HG02840 (cell line): ENCODE results near the gene RENBP.
A peak's percentile ranks its signal among the peaks of the same experiment; 100 is the strongest.
"Not testable (repeated sequence)": the region's sequence is repeated elsewhere in the genome, so short reads cannot be mapped to it uniquely, and the experiment has no call there.

Source experiments
- ATAC-seq: cut with Tn5 transposase; IDR thresholded peaks from one replicate; pipeline ENCODE4 v1.9.1; 2021; ENCODE audit warnings: mild to moderate bottlenecking, moderate library complexity, moderate number of reproducible peaks; ENCODE audit not compliant: unreplicated experiment, low FRiP score

Gene RENBP

GRCh38 chrX:153944140-153944799 lies at the start of gene RENBP:
TSS of gene RENBP (minus strand) at chrX:153944643. CDS start at chrX:153944610, 33 bp downstream.
- no peak for ATAC-seq

DNA sequence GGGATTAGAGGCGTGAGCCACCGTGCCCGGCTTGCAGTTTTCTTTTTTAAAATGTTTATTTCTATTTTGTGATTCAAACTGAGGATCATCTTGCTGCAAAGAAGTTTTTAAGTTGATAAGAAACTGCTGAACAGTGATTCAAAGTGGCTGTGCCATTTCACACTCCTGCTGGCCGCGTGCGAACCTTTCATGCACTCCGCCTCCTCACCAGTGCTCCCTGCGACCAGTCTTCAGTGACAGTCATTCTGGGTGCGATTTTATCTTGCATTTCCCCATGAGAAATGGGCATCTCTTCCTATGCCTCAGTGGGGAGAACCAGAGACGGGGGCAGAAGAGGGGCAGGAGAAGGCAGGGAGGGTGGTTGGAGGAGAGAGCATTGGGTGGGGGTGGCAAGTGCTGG lies 49.5 kb upstream of the RENBP start:
- no peak for ATAC-seq

GRCh38 chrX:153993079-153993478 lies 48.6 kb upstream of the RENBP start:
- no peak for ATAC-seq

- no peak for ATAC-seq
These were observed 47.7 kb upstream of the RENBP start for GRCh38 chrX:153992180-153992579.

DNA sequence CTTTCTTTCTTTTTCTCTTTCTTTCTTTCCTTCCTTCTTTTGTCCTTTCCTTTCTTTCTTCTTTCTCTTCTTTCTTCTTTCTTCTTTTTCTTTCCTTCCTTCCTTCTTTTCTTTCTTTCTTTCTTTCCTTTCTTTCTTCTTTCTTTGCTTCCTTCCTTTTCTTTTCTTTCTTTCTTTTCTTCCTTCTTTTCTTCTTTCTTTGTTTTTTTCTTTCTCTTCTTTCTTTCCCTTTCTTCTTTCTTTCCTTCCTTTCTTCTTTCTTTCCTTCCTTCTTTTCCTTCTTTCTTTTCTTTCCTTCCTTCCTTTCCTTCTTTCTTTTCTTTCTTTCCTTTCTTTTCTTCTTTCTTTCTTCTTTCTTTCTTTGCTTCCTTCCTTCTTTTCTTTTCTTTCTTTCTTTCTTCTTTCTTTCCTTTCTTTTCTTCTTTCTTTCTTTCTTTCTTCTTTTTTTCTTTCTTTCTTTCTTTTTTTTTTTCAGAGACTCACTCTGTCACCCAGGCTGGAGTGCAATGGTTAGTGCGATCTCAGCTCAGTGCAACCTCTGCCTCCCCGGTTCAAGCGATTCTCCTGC lies 46.7 kb upstream of the RENBP start:
- no peak for ATAC-seq

DNA sequence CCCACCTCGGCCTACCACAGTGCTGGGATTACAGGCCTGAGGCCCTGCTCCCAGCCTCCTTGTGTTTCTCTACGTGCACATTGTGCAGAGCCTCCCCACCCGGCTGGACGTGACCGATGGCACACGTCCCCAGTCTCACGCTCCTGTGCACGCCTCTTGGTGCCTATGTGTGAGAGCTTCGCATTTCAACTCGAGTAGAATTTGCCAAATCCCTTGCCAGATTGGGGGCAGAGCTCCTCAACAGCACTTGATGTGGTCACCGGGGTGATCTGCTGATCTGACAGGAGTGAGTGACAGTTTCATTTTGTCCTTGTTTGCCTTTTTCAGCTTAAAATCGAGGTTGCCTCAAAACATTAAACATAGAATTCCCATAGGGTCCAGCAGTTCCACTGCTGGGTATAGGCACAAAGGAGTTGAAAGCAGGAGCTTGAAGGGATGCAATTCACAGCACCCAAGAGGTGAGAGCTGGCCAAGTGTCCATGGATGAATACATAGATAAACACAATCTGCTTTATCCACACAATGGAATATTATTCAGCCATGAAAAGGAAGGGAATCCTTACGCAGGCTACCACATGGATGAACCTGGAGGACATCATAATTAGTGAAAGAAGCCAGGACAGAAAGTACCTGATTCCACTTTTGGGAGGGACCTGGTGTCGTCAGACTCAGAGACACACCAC lies 45.7 kb upstream of the RENBP start:
- ATAC-seq, result no peak

- ATAC-seq, result no peak
These were observed 44.0 kb upstream of the RENBP start for GRCh38 chrX:153988493-153988892.

GRCh38 chrX:153984351-153985178 lies 40.1 kb upstream of the RENBP start:
- ATAC-seq, result no peak

GRCh38 chrX:153983321-153983801 lies 38.9 kb upstream of the RENBP start:
- ATAC-seq, result no peak

- ATAC-seq, result no peak
These were observed 37.5 kb upstream of the RENBP start for GRCh38 chrX:153981771-153982533.

GRCh38 chrX:153981231-153981630 lies 36.8 kb upstream of the RENBP start:
- no peak for ATAC-seq

DNA sequence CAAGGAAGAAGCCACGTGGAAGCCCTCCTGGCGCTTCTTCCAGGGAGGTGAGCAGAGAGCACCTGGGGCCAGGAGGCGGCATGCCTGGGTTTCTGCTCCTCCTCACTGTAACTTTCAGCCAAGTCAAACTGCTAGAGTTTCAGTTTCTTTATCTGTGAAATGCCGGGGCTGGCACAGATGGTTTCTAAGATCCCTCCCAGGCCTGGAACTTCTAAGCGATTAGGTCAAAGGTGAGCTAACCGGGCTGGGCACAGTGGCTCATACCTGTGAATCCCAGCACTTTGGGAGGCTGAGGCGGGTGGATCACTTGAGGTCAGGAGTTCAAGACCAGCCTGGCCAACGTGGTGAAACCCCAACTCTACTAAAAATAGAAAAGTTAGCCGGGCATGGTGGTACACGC lies 36.0 kb upstream of the RENBP start:
- not testable (repeated sequence) for ATAC-seq

DNA sequence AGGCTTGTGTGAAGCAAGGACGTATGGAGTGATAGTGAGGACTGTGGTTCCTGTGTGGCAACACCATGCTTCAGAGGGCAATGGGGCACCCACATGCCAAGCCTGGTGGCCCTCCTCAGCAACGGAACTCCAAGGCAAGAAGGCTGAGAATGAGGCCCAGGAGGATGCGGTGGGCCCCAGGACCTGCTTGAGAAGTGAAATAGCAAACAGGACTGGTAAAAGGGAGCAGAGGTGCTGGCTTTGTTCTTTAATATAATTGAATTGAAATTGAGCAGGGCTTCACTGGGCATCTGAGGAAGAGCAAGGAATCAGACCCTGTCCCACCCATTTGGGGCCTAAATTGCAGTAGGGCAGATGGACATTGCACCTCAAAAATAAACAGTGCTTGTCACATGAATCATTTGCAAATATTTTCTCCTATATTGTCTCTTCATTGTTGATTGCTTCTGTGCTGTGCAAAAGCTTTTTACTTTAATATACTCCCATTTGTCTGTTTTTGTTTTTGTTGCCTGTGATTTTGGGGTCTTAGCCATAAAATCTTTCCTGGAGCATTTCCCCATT lies 30.4 kb upstream of the RENBP start:
- ATAC-seq, result no peak

DNA sequence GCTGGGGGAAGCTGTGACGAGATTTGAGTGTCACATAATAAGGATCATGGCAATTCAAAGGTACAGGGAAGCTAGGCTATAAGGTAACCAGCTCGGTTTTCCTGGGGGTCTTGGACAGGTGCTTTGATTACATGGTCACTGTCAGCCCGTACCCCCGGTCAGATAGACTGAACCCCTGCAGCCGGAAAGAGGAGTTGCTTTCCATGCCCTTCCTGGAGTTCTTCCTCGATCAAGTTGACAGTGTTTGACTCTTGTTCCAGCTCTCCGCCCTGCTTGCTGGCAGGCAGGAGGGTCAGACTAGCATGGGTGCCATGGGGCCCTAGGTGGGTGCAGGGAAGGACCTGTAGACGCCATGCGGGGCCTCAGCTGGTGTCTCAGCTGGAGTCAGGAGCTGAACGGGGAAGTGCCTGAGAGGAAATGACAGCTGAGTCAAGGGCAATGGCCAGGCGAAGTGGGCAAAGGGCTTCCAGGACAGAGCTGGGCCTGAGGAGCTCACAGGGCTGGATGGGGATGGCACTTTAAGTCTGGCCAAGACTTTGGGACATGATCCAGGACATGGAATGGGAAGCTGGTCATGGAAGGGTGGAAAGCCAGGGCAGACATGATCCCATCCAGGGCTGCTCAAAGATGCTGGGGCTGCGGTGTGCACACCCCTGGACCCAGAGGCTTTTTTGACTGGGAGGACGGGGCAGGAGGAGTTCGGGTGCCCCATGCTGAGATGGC lies 29.7 kb upstream of the RENBP start:
- ATAC-seq, result no peak

DNA sequence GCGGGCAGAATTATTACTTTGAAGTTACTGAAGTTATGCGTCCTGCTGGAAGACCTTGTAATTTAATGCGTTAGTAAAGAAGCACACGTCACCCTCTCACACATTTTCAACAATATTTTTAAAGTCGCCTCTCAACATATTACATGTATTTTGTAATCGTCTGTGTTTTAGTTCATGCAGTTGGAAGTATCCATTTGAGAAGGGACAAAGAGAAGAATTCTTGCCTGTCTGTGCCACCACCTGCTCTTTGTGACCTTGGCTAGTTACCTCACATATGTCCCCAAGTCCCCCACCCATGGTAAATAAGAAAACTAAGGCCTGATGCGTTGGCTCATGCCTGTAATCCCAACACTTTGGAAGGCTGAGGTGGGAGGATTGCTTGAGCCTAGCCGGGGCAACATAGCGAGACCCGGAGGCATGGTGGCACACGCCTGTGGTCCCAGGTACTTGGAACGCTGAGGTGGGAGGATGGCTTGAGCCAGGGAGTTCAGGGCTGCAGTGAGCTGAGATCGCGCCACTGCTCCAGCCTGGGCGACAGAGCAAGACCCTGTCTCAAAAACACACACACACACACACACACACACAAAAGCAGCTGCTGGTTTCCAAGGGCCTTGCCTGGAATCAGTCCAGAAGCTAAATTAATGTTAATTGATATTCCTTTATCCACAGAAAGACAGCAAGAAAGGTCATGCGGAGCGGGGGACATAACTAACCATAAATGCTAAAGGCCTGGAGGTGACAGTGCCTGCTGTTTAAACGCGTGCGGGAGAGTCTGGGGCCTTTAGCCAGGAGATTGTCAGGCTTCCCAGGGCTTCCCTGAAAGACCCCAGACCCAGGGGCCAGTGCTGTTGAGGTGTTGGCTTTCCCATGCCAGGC lies 28.9 kb upstream of the RENBP start:
- no peak for ATAC-seq

- ATAC-seq, result peak; percentile 50
These were observed 28.1 kb upstream of the RENBP start, which contains the start of gene TMEM187 for GRCh38 chrX:153972368-153973126. TSS of gene TMEM187 (plus strand) at chrX:153972754. CDS start at chrX:153982063, 9,309 bp downstream.
